ENCODE measurements around the gene ASXL1. TPM values are rescaled to one million over a fixed set of nuclear protein-coding genes. Genes with fewer than 3 reads are reported as not detected.
A peak's percentile ranks its signal among the peaks of the same experiment; 100 is the strongest.

Gene ASXL1
- polyA plus RNA-seq, 1 of the 3 experiments (the other 2 are of a cell fraction), result 36.6 TPM

- Histone ChIP-seq H3K4me1 (ENCODE audit: control insufficient read depth in 1 of 2, insufficient read depth in 2 of 2, low read depth in 1 of 2, low read length in 1 of 2) (peaks cover 5 to 61% of the 10 kb centered on the region in 2 experiments; a peak in 3 of 4 replicates), H3K27ac (ENCODE audit: low read depth in 2 of 2, low read length in 1 of 2) (peak overlapping the region in 1 of 2 experiments; percentile 94; a peak in 2 of 4 replicates), H3F3A (replicated peaks; ENCODE audit: insufficient read depth) (peaks cover 8% of the 10 kb centered on the region), H3K4me2 (no peak overlapping the region), H3K27me3 (ENCODE audit: insufficient read depth) (no peaks in the 10 kb centered on the region), H4K20me1 (ENCODE audit: insufficient read depth) (peaks cover 34% of the 10 kb centered on the region), H3K9me3 (no peaks in the 10 kb centered on the region), H3K9ac (no peak overlapping the region), H3K36me3 (replicated peaks in 1 of 2; ENCODE audit: control insufficient read depth in 1 of 2, insufficient read depth in 2 of 2, low read length in 1 of 2) (peaks cover 3 to 22% of the 10 kb centered on the region in 2 experiments), H3K79me2 (ENCODE audit: insufficient read depth) (peaks cover 63% of the 10 kb centered on the region; the same call in 1 of the 2 replicates), H3K4me3 (ENCODE audit: low read depth in 2 of 2, low read length in 1 of 2) (no peak overlapping the region), H2AFZ (ENCODE audit: low read depth) (no peak overlapping the region), H3K9me2 (no peaks in the 10 kb centered on the region)
- POLR2A ChIA-PET, result interaction anchor here (0.6 to 2.6 kb wide), 2 partner anchors 25 to 1904 kb away, joined by 3 to 9 read pairs; partner anchors contain the start of gene ITCH
- WGBS (ENCODE audit: low lambda C conversion rate), result 82% methylated on average over 7 of the region's 12 CpGs
- no peak for DNase-seq
- TF ChIP-seq YY1 (IDR thresholded peaks at IDR 0.05; ENCODE audit: low read depth) (no peak), GABPA (IDR thresholded peaks at IDR 0.05; ENCODE audit: low read depth) (no peak)
- CTCF ChIA-PET, result interaction anchor here (1.1 to 6.0 kb wide), 4 partner anchors 13 to 39 kb away, joined by 4 to 41 read pairs (median 21); no protein-coding TSS in a partner anchor
Measured at GRCh38 chr20:32458837-32459220, 100.7 kb downstream of the ASXL1 start.

GRCh38 chr20:32460231-32460630 lies 102.1 kb downstream of the ASXL1 start:
- Histone ChIP-seq H4K20me1 (ENCODE audit: insufficient read depth) (peaks cover 38% of the 10 kb centered on the region), H3K9ac (no peak overlapping the region), H3K4me1 (ENCODE audit: control insufficient read depth in 1 of 2, insufficient read depth in 2 of 2, low read depth in 1 of 2, low read length in 1 of 2) (peaks cover 5 to 60% of the 10 kb centered on the region in 2 experiments; a peak in 3 of 4 replicates), H3K79me2 (ENCODE audit: insufficient read depth) (peaks cover 68% of the 10 kb centered on the region), H3K9me2 (no peaks in the 10 kb centered on the region), H3K9me3 (no peaks in the 10 kb centered on the region), H2AFZ (ENCODE audit: low read depth) (no peak overlapping the region), H3K27ac (ENCODE audit: low read depth in 2 of 2, low read length in 1 of 2) (peak overlapping the region in 1 of 2 experiments; percentile 19; a peak in 1 of 4 replicates), H3K4me3 (ENCODE audit: low read depth in 2 of 2, low read length in 1 of 2) (no peak overlapping the region), H3K27me3 (ENCODE audit: insufficient read depth) (no peaks in the 10 kb centered on the region), H3K4me2 (no peak overlapping the region), H3K36me3 (replicated peaks in 1 of 2; ENCODE audit: control insufficient read depth in 1 of 2, insufficient read depth in 2 of 2, low read length in 1 of 2) (peaks cover 9 to 18% of the 10 kb centered on the region in 2 experiments), H3F3A (replicated peaks; ENCODE audit: insufficient read depth) (peaks cover 11% of the 10 kb centered on the region)
- ChIA-PET POLR2A (no interaction called here), CTCF (interaction anchor here (1.0 to 6.0 kb wide), 3 partner anchors 24 to 192 kb away, joined by 3 to 41 read pairs (median 3); no protein-coding TSS in a partner anchor)
- no peak for DNase-seq
- TF ChIP-seq MXI1 (IDR thresholded peaks at IDR 0.05; ENCODE audit: low read depth, low read length), result no peak
- no peak for TF ChIP-seq TCF12 (IDR thresholded peaks at IDR 0.05)
- no peak for TF ChIP-seq GATA2 (CRISPR knock-in tag; IDR thresholded peaks at IDR 0.05)
- TF ChIP-seq CHD2 (IDR thresholded peaks at IDR 0.05; ENCODE audit: low read length, partially characterized antibody), result no peak
- no peak for TF ChIP-seq IRF3 (IDR thresholded peaks at IDR 0.05; ENCODE audit: low read depth, low read length)
- TF ChIP-seq CTCF (IDR thresholded peaks at IDR 0.05), result no peak
- no peak for TF ChIP-seq GABPA (IDR thresholded peaks at IDR 0.05; ENCODE audit: low read depth)
- TF ChIP-seq USF1 (IDR thresholded peaks at IDR 0.05; ENCODE audit: borderline replicate concordance, low read depth), result no peak
- no peak for TF ChIP-seq MAX (IDR thresholded peaks at IDR 0.05; ENCODE audit: low read depth)
- TF ChIP-seq MEF2A (IDR thresholded peaks at IDR 0.05; ENCODE audit: borderline replicate concordance, low read depth), result no peak
- 94% methylated on average over 15 of the region's 15 CpGs for WGBS (ENCODE audit: low lambda C conversion rate)
